GM12864 (cell line): ENCODE measurements around the gene KMT2E.

ENCODE experiments used
- DNase-seq: peaks from one replicate; pipeline ENCODE4 v3.0.0-alpha.2; 2011; ENCODE audit warnings: low read depth
- H3K4me3 ChIP-seq: 2 replicates; pipeline ENCODE4 v1.5.1; 2011; ENCODE audit warnings: mild to moderate bottlenecking, low read depth, low read length, control low read depth
- CTCF ChIP-seq: IDR thresholded peaks from 2 replicates; pipeline ENCODE4 v1.5.1; 2011; ENCODE audit warnings: low read depth, mild to moderate bottlenecking, moderate library complexity, low read length, control low read depth, inconsistent platforms; ENCODE audit errors: missing control alignments

The KMT2E gene

DNA sequence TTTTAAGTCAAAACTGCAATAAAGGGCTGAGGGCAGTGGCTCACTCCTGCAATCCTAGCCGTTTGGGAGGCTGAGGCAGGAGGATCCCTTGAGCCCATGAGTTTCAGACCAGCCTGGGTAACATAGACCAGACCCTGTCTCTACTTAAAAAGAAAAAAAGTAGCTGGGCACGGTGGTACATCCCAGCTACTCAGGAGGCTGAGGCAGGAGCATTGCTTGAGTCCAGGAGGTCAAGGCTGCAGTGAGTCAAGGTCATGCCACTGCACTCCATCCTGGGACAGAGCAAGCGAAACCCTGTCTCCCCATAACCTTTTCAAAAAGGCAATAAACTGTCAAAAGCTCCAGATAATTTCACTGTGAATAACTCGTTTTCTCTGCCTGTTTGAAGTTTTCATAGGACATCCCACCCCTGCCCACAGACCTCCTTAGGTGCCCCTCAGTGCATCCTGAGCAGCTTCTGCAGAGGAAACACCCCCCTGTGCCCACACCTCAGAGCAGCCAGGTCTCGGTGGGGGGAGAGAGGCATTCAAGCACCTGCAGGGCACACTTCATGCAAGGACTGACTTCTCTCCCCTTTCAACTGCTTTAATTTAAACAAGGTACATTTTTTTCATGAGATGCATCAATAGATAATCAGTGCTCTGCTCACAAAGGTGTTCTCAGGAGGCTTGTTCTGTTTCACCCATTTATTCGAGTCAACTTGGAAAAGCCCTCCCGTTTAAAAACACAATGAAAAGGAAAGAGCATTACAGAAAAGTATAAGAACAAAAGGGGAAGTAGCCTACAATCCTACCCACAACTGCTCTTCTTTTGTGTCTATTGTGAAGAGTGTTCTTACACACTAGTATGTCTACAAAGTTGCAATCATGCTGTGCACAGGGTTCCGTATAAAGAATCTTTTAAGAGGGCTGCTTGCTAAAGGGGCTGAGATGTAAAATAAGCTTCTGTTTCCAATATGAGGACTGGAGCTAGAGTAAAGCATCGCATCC is 104.9 kb downstream of the KMT2E start:
- no peak overlapping the region for H3K4me3 ChIP-seq
- no peak for DNase-seq
- TF ChIP-seq CTCF, result no peak

DNA sequence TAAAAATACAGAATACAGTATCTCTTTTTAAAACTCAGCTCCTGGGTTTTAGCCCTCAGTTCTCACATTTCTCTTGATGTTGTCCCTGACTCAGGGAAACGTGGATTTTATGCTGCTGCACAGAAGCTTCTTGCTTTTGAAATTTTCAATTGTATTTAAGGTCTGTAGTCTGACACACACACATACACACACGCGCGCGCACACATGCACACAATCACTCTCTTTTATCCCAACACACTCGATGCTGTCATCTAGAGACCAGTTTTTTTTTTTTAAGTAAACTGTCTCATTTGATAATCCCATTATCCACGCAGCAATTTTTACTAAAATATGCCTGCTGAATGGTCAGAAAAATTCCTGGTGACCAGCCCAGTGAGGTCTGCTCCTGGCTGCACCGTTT is 108.6 kb downstream of the KMT2E start:
- no peak for TF ChIP-seq CTCF
- DNase-seq, result no peak
- H3K4me3 ChIP-seq, result no peak overlapping the region

DNA sequence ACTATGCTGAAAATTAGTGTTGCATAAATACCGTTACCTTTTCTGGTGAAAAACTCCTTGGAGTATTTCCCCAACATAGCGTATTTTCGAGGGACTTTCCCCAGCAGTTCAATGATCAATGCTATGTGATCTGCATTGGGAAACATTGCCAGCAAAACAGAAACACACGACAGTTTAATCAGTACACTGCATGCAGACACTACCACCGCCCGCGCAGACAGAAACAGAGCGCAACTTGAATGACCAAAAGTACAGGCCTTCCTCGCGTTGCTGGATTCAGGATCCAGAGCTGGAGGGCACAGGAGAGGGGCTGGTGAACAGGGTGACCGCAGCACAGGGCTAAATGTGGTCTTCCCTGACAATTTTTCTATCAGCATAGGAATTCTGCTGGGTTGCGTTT is 111.7 kb downstream of the KMT2E start:
- DNase-seq, result no peak
- TF ChIP-seq CTCF, result no peak
- no peak overlapping the region for H3K4me3 ChIP-seq

- no peak overlapping the region for H3K4me3 ChIP-seq
- no peak for TF ChIP-seq CTCF
- no peak for DNase-seq
These were observed 112.5 kb downstream of the KMT2E start for GRCh38 chr7:105126436-105126975.

DNA sequence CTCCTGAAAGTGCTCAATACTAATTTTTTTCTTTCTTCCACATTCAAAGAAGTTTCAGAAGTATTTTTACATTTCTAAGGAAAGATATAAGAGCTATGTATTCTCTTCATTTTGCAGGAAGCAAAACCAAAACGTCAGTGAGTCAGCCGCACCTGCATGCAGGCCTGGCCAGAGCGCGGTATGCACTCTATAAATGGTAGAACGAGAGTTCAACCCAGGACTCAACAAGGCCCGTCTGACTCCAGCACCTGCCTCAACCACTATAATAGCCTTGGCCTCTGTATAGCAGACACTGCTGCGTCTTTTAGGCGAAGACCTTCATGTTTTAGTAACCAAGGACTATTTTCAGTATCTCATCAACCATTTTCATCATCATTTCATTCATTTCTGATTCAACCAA is 113.2 kb downstream of the KMT2E start:
- DNase-seq, result no peak
- no peak for TF ChIP-seq CTCF
- no peak overlapping the region for H3K4me3 ChIP-seq

- no peak for TF ChIP-seq CTCF
- DNase-seq, result no peak
- no peak overlapping the region for H3K4me3 ChIP-seq
These were observed 116.0 kb downstream of the KMT2E start for GRCh38 chr7:105130048-105130447.

GRCh38 chr7:105130580-105130979 is 116.6 kb downstream of the KMT2E start:
- TF ChIP-seq CTCF, result no peak
- DNase-seq, result no peak
- H3K4me3 ChIP-seq, result no peak overlapping the region
